GM19455 (cell line): ENCODE measurements around the gene AKAP1.

Source experiments
- ATAC-seq: cut with Tn5 transposase; IDR thresholded peaks from one replicate; pipeline ENCODE4 v1.9.1; 2021; ENCODE audit not compliant: unreplicated experiment

AKAP1 gene

DNA sequence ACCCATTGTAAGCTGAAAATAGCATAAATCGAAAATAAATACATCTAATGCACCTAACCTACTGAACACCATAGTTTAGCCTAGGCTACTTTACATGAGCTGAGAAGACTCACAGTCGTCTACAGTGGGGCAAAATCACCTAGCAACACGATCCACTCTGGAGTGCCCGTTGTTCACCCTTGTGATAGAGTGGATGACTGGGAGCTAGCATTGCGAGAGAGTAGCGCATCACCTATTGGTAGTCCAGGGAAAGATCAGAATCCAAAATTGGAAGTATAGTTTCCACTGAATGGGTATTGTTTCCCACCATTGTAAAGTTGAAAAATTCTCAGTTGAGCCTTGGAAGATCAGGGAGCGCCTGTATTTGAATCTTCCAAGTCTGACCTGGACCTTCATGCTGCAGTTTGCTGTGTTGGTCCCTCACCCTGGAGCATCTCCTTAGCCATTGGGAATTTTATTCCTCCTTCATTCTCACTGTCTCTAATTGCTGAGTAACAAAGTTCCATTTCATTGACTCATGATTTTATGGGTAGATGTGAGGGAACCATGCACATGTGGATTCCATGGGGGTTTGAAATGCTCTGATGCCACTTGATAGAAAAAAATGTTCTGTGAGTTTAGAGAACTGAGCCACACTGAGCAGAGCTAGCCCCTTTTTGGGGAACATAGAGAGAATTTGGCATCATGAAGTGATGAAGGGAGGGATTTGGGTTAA lies 19.6 kb downstream of the AKAP1 start:
- no peak for ATAC-seq

DNA sequence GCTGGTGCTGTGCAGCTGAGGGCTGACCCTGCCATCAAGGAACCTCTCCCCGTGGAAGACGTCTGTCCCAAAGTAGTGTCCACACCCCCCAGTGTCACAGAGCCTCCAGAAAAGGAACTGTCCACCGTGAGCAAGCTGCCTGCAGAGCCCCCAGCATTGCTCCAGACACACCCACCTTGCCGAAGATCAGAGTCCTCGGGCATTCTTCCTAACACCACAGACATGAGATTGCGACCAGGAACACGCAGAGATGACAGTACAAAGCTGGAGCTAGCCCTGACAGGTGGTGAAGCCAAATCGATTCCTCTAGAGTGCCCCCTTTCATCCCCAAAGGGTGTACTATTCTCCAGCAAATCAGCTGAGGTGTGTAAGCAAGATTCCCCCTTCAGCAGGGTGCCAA lies 20.5 kb downstream of the AKAP1 start:
- ATAC-seq, result no peak

DNA sequence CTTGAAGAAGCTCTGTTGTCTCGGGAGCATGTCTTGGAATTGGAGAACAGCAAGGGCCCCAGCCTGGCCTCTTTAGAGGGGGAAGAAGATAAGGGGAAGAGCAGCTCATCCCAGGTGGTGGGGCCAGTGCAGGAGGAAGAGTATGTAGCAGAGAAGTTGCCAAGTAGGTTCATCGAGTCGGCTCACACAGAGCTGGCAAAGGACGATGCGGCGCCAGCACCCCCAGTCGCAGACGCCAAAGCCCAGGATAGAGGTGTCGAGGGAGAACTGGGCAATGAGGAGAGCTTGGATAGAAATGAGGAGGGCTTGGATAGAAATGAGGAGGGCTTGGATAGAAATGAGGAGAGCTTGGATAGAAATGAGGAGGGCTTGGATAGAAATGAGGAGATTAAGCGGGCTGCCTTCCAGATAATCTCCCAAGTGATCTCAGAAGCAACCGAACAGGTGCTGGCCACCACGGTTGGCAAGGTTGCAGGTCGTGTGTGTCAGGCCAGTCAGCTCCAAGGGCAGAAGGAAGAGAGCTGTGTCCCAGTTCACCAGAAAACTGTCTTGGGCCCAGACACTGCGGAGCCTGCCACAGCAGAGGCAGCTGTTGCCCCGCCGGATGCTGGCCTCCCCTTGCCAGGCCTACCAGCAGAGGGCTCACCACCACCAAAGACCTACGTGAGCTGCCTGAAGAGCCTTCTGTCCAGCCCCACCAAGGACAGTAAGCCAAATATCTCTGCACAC lies 21.2 kb downstream of the AKAP1 start:
- ATAC-seq, result no peak

DNA sequence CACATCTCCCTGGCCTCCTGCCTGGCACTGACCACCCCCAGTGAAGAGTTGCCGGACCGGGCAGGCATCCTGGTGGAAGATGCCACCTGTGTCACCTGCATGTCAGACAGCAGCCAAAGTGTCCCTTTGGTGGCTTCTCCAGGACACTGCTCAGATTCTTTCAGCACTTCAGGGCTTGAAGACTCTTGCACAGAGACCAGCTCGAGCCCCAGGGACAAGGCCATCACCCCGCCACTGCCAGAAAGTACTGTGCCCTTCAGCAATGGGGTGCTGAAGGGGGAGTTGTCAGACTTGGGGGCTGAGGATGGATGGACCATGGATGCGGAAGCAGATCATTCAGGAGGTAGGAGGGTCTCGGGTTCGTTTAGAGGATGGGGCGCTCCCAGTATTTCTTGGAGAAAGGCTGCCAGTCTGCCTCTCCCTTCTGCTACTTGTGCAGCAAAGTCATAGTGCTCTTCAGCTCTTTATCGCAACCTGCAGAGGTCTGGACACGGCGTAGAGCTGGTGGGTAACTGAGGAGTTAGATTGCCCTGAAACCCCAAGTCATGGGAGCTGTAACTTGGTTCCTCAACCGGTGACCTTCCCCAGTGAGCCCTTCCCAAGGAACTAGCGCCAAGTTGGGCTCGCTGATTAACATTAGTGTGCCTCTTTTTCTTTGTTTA lies 21.9 kb downstream of the AKAP1 start:
- ATAC-seq, result no peak

DNA sequence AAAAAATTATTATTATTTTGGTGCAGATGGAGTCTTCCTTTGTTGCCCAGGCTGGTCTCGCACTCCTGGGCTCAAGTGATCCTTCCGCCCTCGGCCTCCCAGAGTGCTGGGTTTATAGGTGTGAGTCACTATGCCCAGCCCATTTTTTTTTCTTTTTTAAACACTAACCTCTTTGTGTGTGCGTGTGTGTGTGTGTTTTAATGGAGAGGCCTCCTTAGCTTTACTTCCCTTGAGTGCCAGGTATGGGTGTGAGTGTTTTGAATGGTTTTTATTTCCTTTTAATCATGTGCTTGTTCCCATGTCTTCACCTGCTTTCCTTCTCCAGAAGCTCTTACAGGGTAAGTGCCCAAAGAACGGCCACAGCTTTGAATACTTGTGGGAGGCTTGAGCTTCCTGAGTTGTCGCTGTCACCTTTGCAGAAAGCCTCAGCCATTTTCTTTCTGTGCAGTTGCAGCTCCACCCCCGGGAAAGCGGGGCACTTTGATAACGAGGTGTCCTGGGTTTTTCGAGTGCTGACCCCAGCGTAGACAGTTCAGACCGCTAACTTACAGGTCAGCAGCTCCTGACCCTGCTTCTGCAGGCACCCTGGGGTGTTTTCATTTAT lies 22.6 kb downstream of the AKAP1 start:
- ATAC-seq, result no peak

DNA sequence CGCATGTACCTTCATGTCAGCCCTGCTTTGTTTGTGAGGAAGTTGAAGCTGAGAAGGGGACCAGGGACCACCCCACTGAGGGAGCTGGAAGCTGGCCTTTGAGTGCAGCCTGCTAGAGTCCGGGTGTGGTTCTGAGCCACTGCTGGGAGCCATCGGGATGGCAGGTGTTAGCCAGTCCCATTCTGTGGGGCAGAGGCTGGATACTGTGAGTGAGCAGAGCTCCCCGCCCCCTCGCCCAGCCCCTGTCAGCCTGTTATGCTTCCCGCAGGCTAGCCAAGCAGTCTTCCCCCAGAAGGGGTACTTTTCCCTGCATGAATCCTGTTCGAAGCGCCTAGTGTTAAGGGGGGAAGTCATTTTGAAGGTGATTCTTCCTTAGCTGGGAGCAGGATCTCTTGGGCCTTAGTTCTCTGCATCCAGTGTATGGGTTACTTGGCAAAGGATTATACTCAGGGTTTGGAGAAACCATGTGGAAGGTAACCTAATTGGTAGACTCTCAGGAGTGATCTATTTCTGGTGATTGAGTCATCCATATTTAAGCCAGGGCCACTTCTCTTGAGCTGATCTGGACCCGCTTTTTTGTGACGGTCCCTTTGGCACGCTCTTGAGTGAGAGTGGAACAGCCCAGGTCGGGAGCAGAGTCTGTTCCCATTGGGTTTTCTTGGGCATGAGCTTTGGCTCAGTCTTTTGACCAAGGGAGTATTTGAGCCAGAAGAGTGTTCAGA lies 23.8 kb downstream of the AKAP1 start:
- ATAC-seq, result no peak

DNA sequence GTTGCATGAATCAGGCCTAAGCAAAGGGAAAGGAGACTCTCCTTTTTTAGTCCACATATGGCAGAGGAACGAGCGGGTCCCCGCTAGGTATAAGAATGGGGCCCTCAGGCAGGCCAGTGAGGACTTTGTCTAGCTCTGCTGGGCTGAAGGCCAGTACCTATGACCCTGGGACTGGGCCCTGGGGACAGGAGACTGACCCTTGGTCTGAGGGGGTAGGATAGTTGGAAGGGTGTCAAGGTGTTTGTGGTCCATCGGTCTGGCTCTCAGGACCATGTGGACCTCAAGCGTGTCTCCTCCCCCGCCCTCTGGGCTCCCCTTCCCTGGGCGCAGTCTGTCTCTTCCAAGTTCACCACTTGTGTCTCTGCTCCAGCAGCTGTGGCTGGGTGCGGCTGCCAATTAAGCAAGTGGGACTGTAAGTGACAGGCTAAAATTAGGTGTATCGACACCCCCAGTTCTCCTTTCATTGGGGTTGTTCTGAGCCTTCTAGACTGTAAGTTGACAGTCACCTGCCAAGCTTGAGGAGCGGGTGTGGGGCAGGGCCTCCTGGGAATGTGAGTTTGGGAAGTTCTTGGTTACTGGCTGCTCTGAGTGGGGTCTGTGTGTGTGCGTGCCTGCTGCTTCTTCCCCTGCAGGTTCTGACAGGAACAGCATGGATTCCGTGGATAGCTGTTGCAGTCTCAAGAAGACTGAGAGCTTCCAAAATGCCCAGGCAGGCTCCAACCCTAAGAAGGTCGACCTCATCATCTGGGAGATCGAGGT lies 24.5 kb downstream of the AKAP1 start:
- no peak for ATAC-seq

DNA sequence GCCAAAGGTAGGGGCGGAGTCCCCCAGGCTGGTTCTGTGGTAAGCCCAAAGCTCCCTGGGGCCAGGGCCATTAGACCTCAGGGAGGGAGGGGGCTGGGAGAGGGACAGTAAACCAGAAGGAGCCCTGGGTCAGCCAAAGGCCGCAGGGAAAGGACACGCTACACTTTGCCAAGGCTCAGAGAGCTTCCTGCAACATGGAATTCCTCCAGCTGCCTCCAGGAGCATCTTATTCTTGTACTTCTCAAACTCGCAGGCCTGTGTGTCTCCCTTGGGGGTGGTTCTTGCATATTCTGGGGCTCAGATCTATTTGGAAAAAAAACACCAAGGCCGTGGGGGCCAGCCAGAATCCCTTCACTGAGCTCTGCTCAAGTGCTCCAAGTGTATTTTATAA lies 25.1 kb downstream of the AKAP1 start:
- ATAC-seq, result no peak

DNA sequence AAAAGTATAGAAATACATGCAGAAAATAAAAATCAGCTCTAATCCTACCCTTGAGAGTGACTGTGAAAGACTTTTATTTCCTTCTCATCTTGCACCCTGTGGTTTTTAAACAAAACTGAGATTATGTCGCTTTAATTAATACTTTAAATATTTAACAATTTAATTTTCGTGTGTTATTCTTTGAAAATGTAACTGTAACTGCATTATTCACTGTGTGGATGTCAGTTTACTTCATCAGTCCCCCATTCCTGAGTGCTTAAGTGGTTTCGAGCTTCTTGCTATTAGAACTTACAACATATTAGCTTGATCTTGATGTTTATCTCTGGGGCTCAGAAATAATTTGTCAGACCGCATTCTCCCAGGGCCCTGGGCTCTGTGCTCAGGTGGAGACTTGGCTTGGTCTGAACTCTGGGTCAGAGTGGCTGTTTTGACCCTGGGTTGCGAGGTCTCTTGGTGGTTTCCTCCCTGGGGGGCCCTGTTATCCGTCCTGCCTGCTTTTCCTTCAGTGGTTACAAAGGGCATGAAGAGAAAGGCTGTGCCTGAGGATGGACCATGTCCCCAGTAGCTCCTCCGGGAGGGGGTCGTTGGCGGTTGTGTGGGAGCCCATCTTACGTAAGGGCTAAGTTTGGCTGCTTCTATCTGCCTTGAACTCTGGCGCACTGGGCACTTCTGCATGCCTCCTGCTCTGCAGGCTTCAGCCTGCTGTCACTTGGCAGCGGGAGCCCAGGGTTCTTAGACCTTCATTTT lies 25.7 kb downstream of the AKAP1 start:
- no peak for ATAC-seq

DNA sequence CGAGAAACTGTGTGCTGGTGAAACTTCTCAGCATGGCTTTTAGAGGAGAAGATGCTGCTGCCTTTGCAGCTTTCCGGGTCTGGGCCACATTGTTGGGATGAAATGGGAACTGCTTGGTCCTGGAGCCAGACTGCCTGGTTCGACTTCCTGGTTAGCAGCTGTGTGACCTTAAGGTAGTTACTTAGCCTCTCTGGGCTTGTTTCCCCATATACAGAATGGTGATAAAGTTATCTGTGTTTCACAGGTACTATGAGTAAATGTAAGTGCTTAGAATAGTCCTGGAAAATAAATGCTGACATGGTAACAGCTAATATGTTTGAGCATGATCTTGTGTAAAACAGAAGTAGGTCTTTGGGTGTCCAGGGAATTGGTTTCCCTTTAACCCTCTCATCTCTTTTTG lies 26.3 kb downstream of the AKAP1 start:
- no peak for ATAC-seq

DNA sequence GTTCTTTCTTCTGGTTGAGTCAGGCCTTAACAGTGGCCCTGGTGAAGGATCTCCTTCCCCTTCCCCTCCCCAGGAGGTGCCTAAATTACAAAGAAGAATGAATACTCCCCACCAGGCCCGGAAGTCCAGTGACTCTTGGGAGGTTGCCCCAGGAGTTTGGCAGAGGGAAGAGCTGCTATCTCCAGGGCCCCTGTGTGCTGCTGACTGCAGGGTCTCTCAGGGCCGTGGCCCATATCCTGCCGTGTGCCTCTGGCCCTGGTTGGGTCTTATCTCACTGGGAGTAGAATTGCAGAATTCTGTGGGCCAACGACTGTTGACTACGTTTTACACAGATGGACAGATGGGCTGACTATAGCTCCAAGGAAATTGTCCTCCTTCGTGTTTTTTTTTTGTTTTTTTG lies 28.0 kb downstream of the AKAP1 start:
- ATAC-seq, result no peak

DNA sequence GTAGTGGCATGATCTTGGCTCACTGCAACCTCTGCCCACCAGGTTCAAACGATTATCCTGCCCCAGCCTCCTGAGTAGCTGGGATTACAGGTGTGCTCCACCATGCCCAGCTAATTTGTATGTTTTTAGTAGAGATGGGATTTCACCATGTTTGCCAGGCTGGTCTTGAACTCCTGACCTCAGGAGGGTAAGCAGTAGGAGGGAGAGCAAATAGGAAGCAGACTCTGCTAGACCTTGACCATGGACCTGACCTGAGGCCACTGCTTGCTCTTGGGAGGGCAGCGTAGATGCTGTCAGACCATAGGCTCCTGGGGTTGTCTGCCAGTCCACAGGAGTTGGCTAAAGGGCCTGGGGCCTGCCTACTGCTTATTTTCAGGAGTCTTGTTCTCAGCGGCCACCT lies 28.6 kb downstream of the AKAP1 start:
- ATAC-seq, result no peak

DNA sequence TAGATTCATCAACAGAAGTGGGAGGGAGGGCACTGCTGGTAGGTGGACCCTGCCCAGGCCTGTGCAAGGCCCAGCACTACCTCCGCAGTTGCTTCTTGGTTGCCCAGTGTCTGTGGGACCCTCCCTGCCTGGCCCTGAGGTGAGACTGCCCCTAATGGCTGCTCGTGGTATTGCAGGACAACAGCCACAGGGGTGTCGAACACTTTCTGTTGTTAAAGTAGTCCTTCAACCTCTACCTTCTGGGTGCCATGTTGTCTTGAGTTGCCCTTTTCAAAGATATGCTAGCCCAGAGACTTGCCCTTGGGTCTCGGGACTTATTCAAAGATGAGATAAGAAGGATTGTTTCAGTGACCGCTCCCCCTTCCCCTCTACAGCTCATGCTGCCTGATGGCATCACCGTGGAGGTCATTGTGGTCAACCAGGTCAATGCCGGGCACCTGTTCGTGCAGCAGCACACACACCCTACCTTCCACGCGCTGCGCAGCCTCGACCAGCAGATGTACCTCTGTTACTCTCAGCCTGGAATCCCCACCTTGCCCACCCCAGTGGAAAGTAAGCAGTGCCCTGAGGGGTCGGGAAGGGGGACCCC lies 29.1 kb downstream of the AKAP1 start:
- ATAC-seq, result no peak

DNA sequence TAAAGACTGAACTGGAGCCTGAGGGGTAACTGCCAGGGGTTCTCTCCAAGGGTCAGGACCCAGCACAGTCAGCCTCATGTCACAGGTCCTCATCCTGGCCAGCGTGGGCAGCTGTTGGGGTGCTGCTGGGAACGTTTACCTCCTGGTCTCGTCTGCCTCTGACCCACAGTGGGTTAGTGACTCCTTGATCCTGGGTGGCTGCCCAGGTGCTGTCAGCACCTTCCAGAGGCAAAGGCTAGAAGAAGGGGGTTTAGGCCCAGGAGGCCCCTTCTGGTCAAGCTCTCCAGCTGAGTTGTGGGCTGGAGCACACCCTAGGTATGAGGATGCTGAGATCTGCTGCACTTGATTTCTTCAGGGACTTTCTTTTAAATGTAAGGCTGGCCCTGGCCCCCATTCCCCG lies 30.3 kb downstream of the AKAP1 start:
- ATAC-seq, result no peak

DNA sequence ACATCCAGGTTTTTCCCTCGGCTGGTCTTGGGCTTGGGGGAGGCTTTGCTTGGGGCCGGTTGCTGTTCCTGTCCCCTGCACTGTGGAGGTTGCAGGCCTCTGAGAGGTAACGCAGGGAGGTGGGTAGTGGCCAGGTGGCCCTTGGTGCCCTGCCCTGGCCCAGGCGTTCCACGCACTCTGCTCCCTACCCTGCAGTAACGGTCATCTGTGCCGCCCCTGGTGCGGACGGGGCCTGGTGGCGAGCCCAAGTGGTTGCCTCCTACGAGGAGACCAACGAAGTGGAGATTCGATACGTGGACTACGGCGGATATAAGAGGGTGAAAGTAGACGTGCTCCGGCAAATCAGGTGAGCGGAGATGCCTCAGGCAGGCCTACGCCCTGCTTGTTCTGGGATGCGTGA lies 30.9 kb downstream of the AKAP1 start:
- no peak for ATAC-seq

DNA sequence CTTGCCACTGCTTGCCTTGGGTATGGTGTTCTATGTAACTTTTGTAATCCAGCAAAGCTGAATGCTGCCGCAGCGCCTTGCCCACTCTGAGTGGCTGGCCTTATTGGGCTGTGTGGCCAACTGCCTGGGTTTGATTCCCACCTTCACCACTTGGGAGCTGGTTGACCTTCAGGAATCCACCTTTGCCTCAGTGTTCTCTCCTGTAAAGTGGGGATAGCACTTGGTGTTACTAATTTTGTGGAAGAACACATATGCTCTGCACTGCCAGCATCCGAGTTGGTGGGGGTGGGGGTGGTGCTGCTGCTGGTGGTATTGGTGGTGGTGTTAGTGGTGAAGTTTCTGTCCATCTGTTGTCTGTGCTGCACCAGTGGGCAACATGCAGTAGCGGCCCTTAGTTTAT lies 32.8 kb downstream of the AKAP1 start:
- no peak for ATAC-seq

DNA sequence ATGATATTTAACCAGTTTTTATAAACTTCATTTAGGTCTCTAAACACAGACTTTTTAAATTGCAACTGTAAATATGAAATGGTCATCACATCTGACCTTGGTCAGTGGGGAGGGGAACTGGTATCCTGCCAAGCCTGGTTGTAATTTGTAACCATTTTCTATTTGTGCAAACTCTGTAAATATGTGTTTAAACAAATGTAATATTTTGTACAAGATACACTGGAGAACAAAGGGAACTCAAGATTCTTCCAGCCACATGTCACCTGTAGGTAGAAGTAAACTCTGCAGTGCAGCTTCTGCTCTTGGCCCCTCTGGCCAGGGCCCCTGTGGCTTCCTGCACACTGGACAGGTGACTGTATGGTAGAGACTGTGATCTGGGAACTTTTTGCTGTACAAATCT lies 35.8 kb downstream of the AKAP1 start:
- ATAC-seq, result no peak

DNA sequence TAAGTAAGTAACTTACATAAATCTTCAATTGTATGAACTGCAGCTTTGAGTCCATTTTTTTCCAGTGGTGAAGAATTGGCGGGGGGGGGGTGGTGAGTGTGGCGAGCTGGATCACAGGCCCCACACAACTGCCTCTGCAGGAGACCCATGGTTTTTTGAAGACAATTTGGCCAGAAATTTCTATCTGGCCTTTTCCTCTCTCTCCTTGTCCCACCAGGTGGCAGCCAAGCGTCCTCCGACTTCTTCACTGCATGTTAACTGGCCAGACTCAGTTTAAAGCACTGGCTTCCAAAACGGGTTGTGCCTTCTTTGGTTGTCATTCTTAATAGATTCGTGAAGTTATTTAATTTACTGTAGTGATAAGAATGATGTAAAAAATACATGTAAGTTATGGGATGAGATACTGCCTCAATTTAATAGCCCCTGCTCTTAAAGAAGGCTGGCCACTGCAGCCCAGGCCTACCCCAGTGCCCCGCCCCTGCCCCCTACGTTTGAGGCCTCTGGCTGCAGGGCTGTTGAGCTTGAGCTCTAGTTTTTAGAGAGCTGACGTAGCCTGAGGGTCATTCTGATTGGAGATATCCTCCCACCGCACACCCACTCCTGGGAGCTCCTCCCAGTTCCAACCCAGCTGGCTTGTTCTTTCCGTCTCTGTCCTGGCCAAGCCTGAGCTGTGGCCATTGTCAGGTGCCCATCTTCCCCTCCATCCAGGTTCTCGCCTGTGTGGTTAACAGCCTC lies 36.4 kb downstream of the AKAP1 start:
- ATAC-seq, result no peak

DNA sequence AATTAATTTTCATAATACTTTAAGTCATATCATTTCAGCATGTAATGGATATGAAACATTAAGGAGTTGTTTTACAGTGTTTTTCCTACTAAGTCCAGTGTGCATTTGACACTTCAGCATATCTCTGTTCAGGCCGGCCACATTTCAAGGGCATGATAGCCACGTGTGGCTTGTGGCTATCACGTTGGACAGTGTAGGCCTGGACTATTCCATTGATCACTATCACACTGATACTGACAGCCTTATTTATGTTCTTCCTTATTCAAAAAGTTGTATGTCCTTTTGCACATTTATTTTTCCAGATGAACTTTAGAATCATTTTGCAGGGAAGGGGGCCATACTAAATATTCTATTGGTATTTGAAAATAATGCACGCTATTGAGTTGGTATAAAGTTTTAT lies 39.0 kb downstream of the AKAP1 start:
- ATAC-seq, result no peak
